ENCODE results near the gene FMN2.

GRCh38 chr1:240320659-240321058, 229.0 kb downstream of the FMN2 start:
- TF ChIP-seq, protein P1, sequence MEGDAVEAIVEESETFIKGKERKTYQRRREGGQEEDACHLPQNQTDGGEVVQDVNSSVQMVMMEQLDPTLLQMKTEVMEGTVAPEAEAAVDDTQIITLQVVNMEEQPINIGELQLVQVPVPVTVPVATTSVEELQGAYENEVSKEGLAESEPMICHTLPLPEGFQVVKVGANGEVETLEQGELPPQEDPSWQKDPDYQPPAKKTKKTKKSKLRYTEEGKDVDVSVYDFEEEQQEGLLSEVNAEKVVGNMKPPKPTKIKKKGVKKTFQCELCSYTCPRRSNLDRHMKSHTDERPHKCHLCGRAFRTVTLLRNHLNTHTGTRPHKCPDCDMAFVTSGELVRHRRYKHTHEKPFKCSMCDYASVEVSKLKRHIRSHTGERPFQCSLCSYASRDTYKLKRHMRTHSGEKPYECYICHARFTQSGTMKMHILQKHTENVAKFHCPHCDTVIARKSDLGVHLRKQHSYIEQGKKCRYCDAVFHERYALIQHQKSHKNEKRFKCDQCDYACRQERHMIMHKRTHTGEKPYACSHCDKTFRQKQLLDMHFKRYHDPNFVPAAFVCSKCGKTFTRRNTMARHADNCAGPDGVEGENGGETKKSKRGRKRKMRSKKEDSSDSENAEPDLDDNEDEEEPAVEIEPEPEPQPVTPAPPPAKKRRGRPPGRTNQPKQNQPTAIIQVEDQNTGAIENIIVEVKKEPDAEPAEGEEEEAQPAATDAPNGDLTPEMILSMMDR (IDR thresholded peaks at IDR 0.05; ENCODE audit: insufficient read depth, low read length): no peak
- TF ChIP-seq SPI1 (IDR thresholded peaks at IDR 0.05; ENCODE audit: borderline replicate concordance, low read depth): no peak
